Measurements from ENCODE around the gene ISCA2.
"Not testable (repeated sequence)": the region's sequence is repeated elsewhere in the genome, so short reads cannot be mapped to it uniquely, and the experiment has no call there.

ISCA2 gene

GRCh38 chr14:74531006-74531405 is 37.4 kb downstream of the ISCA2 start:
- no peak for DNase-seq

- no peak for DNase-seq
Observed at GRCh38 chr14:74531467-74531866, 37.9 kb downstream of the ISCA2 start.

- no peak for DNase-seq
Observed at GRCh38 chr14:74532246-74532645, 38.7 kb downstream of the ISCA2 start.

GRCh38 chr14:74533576-74533975 is 40.0 kb downstream of the ISCA2 start:
- no peak for DNase-seq

- DNase-seq: no peak
Observed at GRCh38 chr14:74535756-74536325, 42.3 kb downstream of the ISCA2 start.

GRCh38 chr14:74536336-74536735 is 42.8 kb downstream of the ISCA2 start:
- not testable (repeated sequence) for DNase-seq

- DNase-seq: no peak
Observed at GRCh38 chr14:74538411-74539391, 45.1 kb downstream of the ISCA2 start.

GRCh38 chr14:74539503-74539902 is 45.9 kb downstream of the ISCA2 start:
- no peak for DNase-seq

- DNase-seq: no peak
Observed at GRCh38 chr14:74541225-74541624, 47.7 kb downstream of the ISCA2 start.

GRCh38 chr14:74542056-74542685 is 48.6 kb downstream of the ISCA2 start:
- DNase-seq: no peak

GRCh38 chr14:74543771-74544438 is 50.3 kb downstream of the ISCA2 start:
- no peak for DNase-seq

- DNase-seq: no peak
Observed at GRCh38 chr14:74545386-74545785, 51.8 kb downstream of the ISCA2 start.

- no peak for DNase-seq
Observed at GRCh38 chr14:74546416-74546815, 52.9 kb downstream of the ISCA2 start.

Measured in NCI-H1930 (cell line).